Measurements from ENCODE around the gene CDC25B. TPM values are rescaled to one million over a fixed set of nuclear protein-coding genes. Genes with fewer than 3 reads are reported as not detected.

CDC25B gene
- total and polyA plus RNA-seq, 8 donors, result 9.4 to 56.5 (median 25.1) TPM

DNA sequence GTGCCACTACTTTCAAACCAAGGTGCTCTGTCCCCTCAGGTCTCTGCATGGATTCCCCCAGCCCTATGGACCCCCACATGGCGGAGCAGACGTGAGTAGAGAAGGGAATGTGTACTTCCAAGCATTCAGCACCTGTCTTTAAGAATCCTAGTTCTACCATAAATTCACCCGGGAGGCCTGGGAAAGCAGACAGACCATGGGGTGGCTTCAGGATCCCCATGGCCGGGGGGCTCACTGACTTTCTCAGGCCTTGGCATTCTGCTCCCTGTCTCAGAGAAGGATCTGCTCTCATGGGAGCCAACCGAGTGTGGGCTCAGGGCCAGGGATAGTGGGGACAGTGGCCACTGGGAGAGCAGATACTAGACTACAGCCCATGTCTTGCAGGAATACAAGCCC, 2.3 kb downstream of the CDC25B start:
- peak in 1 of 2 donors; percentile 21 for DNase-seq
- peaks cover 31 to 49% (median 44%) of the 10 kb centered on the region in 4 donors for H3K36me3 ChIP-seq
- peaks cover 36 to 76% (median 57%) of the 10 kb centered on the region in 4 donors for H3K4me1 ChIP-seq
- H3K9me3 ChIP-seq, result no peaks in the 10 kb centered on the region
- H3K27ac ChIP-seq, result peak overlapping the region in 4 of 5 donors; percentile 95 to 99 (median 96)
- peak overlapping the region in 2 of 4 donors; percentile 65 to 89 for H3K4me3 ChIP-seq
- H3K27me3 ChIP-seq, result no peaks in the 10 kb centered on the region
- intact Hi-C loops (cut with DNase I; ENCODE audit: low total_unique reads), result no loop called here
- 76 to 81% (median 77%) methylated on average over 5 of the region's 5 CpGs for WGBS, 5 donors
- TF ChIP-seq POLR2A (IDR thresholded peaks at IDR 0.05) (no peak), POLR2AphosphoS5 (IDR thresholded peaks at IDR 0.05) (no peak), EP300 (IDR thresholded peaks at IDR 0.05) (no peak)
- TF ChIP-seq, protein P1, sequence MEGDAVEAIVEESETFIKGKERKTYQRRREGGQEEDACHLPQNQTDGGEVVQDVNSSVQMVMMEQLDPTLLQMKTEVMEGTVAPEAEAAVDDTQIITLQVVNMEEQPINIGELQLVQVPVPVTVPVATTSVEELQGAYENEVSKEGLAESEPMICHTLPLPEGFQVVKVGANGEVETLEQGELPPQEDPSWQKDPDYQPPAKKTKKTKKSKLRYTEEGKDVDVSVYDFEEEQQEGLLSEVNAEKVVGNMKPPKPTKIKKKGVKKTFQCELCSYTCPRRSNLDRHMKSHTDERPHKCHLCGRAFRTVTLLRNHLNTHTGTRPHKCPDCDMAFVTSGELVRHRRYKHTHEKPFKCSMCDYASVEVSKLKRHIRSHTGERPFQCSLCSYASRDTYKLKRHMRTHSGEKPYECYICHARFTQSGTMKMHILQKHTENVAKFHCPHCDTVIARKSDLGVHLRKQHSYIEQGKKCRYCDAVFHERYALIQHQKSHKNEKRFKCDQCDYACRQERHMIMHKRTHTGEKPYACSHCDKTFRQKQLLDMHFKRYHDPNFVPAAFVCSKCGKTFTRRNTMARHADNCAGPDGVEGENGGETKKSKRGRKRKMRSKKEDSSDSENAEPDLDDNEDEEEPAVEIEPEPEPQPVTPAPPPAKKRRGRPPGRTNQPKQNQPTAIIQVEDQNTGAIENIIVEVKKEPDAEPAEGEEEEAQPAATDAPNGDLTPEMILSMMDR (IDR thresholded peaks at IDR 0.05), result no peak

DNA sequence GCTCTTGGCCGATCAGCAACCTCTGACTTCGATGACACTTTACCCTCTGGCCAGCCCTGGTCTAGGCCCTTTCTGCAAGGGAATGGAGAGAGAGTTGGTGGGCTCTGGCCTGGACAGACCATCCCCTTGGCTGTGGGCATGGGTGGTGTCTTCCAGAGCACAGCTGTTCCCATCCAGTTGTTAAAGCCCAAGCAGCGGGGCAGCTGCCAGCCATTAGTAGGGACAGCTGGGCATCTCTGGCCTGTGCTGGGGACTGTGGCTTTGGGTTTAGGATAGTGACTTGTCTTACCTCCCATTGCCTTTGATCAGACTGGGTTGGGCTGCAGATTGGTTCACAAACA, 2.8 kb downstream of the CDC25B start:
- DNase-seq, result no peak
- intact Hi-C loops (cut with DNase I; ENCODE audit: low total_unique reads), result no loop called here
- H3K4me3 ChIP-seq, result peak overlapping the region in 2 of 4 donors; percentile 65 to 89
- 89 to 95% (median 93%) methylated on average over 2 to 3 of the region's 3 CpGs for WGBS, 5 donors
- peak overlapping the region in 4 of 5 donors; percentile 95 to 99 (median 96) for H3K27ac ChIP-seq
- TF ChIP-seq, protein P1 (IDR thresholded peaks at IDR 0.05), result no peak
- TF ChIP-seq POLR2A (IDR thresholded peaks at IDR 0.05), result no peak
- no peak for TF ChIP-seq POLR2AphosphoS5 (IDR thresholded peaks at IDR 0.05)
- no peak for TF ChIP-seq EP300 (IDR thresholded peaks at IDR 0.05)
- H3K4me1 ChIP-seq, result peaks cover 36 to 76% (median 57%) of the 10 kb centered on the region in 4 donors
- H3K27me3 ChIP-seq, result no peaks in the 10 kb centered on the region
- no peaks in the 10 kb centered on the region for H3K9me3 ChIP-seq
- peaks cover 36 to 54% (median 49%) of the 10 kb centered on the region in 4 donors for H3K36me3 ChIP-seq

DNA sequence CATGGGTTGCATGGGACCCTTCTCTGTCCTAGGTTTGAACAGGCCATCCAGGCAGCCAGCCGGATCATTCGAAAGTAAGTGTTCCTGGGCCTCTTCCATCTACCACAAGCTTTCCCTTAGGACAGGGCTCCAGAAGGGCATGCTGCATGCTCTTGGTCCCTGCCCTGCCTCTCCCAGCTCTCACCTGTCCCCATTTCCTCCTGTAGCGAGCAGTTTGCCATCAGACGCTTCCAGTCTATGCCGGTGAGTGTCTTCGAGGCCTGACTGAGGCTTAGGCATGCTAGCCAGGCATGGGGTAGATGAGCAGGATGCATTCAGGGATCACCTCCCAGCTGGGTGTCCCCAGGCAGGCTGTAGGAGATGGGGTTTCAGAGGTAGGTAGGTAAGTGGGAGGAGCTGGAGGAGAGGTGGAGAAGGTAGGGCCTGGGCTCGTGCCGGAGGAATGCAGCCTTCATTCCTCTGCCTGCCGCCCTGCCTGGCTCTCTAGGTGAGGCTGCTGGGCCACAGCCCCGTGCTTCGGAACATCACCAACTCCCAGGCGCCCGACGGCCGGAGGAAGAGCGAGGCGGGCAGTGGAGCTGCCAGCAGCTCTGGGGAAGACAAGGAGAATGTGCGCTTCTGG, 4.3 kb downstream of the CDC25B start:
- H3K36me3 ChIP-seq, result peaks cover 51 to 69% (median 64%) of the 10 kb centered on the region in 4 donors
- no peaks in the 10 kb centered on the region for H3K27me3 ChIP-seq
- peaks cover 36 to 78% (median 57%) of the 10 kb centered on the region in 4 donors for H3K4me1 ChIP-seq
- 88 to 93% (median 90%) methylated on average over 18 of the region's 18 CpGs for WGBS, 5 donors
- TF ChIP-seq, protein P1 (IDR thresholded peaks at IDR 0.05), result no peak
- TF ChIP-seq POLR2A (IDR thresholded peaks at IDR 0.05) (no peak), POLR2AphosphoS5 (IDR thresholded peaks at IDR 0.05) (no peak), EP300 (IDR thresholded peaks at IDR 0.05) (no peak)
- no peak for DNase-seq
- peak overlapping the region in 3 of 5 donors; percentile 21 to 99 (median 98) for H3K27ac ChIP-seq
- no peaks in the 10 kb centered on the region for H3K9me3 ChIP-seq
- intact Hi-C loops (cut with DNase I; ENCODE audit: low total_unique reads), result no loop called here
- no peak overlapping the region for H3K4me3 ChIP-seq

DNA sequence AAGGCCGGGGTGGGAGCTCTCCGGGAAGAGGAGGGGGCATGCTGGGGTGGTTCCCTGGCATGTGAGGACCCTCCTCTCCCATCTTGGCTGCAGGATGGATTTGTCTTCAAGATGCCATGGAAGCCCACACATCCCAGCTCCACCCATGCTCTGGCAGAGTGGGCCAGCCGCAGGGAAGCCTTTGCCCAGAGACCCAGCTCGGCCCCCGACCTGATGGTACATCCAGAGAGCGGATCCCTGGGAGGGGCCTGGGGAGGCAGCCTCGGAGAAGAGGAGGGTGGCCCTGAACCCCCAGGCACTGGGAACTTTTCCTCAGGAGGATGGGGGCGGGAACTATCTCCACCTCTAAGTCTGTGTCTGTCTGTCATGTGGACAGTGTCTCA, 4.8 kb downstream of the CDC25B start:
- Histone ChIP-seq H3K4me3 (no peak overlapping the region), H3K27ac (peak overlapping the region in 2 of 5 donors; percentile 98 to 99), H3K4me1 (peaks cover 41 to 78% (median 58%) of the 10 kb centered on the region in 4 donors), H3K36me3 (peaks cover 53 to 74% (median 69%) of the 10 kb centered on the region in 4 donors), H3K27me3 (no peaks in the 10 kb centered on the region), H3K9me3 (no peaks in the 10 kb centered on the region)
- 91 to 98% (median 96%) methylated on average over 6 to 8 of the region's 8 CpGs for WGBS, 5 donors
- intact Hi-C loops (cut with DNase I; ENCODE audit: low total_unique reads), result no loop called here
- DNase-seq, result peak in 1 of 2 donors; percentile 2
- TF ChIP-seq, protein P1 (IDR thresholded peaks at IDR 0.05), result no peak
- TF ChIP-seq POLR2A (IDR thresholded peaks at IDR 0.05), result no peak
- TF ChIP-seq EP300 (IDR thresholded peaks at IDR 0.05), result no peak
- TF ChIP-seq POLR2AphosphoS5 (IDR thresholded peaks at IDR 0.05), result no peak

Measured in stomach (tissue), 9 donors.